ENCODE measurements around the gene TMEM139. TPM values are rescaled to one million over a fixed set of nuclear protein-coding genes. Genes with fewer than 3 reads are reported as not detected.

TMEM139 gene
- total RNA-seq, 1 experiment from 2014 or later: 1.5 TPM

DNA sequence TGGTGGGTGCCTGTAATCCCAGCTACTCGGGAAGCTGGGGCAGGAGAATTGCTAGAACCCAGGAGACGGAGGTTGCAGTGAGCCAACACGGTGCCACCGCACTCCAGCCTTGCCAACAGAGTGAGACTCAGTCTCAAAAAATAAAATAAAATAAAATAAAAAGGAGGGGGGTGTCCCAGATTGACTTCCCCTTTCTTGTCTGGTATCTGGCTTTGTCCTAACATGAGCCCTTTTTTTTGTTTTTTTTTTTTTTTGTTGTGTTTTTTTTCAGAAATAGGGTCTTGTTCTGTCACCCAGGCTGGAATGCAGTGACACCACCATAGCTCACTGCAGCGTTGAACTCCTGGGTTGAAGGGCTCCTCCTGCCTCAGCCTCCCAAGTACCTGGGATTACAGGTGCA lies 8.1 kb downstream of the TMEM139 start (continued):
- TF ChIP-seq, protein P1, sequence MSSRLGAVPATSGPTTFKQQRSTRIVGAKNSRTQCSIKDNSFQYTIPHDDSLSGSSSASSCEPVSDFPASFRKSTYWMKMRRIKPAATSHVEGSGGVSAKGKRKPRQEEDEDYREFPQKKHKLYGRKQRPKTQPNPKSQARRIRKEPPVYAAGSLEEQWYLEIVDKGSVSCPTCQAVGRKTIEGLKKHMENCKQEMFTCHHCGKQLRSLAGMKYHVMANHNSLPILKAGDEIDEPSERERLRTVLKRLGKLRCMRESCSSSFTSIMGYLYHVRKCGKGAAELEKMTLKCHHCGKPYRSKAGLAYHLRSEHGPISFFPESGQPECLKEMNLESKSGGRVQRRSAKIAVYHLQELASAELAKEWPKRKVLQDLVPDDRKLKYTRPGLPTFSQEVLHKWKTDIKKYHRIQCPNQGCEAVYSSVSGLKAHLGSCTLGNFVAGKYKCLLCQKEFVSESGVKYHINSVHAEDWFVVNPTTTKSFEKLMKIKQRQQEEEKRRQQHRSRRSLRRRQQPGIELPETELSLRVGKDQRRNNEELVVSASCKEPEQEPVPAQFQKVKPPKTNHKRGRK (CRISPR knock-in tag; IDR thresholded peaks at IDR 0.05; ENCODE audit: borderline replicate concordance): no peak
- TF ChIP-seq, protein P2, sequence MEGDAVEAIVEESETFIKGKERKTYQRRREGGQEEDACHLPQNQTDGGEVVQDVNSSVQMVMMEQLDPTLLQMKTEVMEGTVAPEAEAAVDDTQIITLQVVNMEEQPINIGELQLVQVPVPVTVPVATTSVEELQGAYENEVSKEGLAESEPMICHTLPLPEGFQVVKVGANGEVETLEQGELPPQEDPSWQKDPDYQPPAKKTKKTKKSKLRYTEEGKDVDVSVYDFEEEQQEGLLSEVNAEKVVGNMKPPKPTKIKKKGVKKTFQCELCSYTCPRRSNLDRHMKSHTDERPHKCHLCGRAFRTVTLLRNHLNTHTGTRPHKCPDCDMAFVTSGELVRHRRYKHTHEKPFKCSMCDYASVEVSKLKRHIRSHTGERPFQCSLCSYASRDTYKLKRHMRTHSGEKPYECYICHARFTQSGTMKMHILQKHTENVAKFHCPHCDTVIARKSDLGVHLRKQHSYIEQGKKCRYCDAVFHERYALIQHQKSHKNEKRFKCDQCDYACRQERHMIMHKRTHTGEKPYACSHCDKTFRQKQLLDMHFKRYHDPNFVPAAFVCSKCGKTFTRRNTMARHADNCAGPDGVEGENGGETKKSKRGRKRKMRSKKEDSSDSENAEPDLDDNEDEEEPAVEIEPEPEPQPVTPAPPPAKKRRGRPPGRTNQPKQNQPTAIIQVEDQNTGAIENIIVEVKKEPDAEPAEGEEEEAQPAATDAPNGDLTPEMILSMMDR (IDR thresholded peaks at IDR 0.05): no peak
- TF ChIP-seq, protein P3, sequence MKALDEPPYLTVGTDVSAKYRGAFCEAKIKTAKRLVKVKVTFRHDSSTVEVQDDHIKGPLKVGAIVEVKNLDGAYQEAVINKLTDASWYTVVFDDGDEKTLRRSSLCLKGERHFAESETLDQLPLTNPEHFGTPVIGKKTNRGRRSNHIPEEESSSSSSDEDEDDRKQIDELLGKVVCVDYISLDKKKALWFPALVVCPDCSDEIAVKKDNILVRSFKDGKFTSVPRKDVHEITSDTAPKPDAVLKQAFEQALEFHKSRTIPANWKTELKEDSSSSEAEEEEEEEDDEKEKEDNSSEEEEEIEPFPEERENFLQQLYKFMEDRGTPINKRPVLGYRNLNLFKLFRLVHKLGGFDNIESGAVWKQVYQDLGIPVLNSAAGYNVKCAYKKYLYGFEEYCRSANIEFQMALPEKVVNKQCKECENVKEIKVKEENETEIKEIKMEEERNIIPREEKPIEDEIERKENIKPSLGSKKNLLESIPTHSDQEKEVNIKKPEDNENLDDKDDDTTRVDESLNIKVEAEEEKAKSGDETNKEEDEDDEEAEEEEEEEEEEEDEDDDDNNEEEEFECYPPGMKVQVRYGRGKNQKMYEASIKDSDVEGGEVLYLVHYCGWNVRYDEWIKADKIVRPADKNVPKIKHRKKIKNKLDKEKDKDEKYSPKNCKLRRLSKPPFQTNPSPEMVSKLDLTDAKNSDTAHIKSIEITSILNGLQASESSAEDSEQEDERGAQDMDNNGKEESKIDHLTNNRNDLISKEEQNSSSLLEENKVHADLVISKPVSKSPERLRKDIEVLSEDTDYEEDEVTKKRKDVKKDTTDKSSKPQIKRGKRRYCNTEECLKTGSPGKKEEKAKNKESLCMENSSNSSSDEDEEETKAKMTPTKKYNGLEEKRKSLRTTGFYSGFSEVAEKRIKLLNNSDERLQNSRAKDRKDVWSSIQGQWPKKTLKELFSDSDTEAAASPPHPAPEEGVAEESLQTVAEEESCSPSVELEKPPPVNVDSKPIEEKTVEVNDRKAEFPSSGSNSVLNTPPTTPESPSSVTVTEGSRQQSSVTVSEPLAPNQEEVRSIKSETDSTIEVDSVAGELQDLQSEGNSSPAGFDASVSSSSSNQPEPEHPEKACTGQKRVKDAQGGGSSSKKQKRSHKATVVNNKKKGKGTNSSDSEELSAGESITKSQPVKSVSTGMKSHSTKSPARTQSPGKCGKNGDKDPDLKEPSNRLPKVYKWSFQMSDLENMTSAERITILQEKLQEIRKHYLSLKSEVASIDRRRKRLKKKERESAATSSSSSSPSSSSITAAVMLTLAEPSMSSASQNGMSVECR (CRISPR knock-in tag; IDR thresholded peaks at IDR 0.05; ENCODE audit: borderline replicate concordance): no peak
- TF ChIP-seq, protein P4, sequence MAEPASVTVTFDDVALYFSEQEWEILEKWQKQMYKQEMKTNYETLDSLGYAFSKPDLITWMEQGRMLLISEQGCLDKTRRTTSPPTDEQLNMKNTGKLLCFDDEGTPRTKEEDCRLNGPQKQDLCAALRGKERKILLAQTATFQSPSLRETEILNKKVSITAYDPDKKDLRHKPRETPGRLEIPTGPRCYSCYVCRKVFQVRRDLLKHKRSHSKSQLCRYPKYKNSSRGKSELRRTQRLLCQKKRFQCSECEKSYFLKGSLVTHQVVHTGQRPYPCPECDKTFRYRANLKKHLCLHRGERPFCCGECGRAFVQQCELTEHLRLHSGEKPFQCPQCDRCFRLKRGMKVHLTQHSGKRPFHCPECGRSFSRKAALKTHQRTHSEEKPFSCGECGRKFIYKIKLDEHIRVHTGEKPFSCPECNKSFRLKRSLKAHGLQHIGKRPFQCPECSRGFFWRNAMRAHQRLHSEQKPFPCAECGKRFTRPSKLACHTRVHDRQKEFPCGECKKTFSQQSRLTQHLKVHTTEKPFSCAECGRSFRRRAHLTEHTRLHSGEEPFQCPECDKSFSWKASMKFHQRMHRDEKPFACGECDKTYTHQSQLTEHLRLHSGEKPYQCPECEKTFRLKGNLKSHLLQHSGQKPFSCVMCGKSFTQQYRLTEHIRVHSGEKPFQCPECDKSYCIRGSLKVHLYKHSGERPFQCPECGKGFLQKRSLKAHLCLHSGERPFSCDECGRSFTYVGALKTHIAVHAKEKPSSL (CRISPR knock-in tag; conservative IDR thresholded peaks at IDR 0.05): no peak
- TF ChIP-seq FOXK1 (CRISPR knock-in tag; IDR thresholded peaks at IDR 0.05) (no peak), ZNF416 (CRISPR knock-in tag; IDR thresholded peaks at IDR 0.05) (no peak), NFATC4 (CRISPR knock-in tag; IDR thresholded peaks at IDR 0.05) (no peak), CREM (CRISPR knock-in tag; IDR thresholded peaks at IDR 0.05) (no peak)
- TF ChIP-seq, protein P5, sequence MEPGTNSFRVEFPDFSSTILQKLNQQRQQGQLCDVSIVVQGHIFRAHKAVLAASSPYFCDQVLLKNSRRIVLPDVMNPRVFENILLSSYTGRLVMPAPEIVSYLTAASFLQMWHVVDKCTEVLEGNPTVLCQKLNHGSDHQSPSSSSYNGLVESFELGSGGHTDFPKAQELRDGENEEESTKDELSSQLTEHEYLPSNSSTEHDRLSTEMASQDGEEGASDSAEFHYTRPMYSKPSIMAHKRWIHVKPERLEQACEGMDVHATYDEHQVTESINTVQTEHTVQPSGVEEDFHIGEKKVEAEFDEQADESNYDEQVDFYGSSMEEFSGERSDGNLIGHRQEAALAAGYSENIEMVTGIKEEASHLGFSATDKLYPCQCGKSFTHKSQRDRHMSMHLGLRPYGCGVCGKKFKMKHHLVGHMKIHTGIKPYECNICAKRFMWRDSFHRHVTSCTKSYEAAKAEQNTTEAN (CRISPR knock-in tag; IDR thresholded peaks at IDR 0.05): no peak

DNA sequence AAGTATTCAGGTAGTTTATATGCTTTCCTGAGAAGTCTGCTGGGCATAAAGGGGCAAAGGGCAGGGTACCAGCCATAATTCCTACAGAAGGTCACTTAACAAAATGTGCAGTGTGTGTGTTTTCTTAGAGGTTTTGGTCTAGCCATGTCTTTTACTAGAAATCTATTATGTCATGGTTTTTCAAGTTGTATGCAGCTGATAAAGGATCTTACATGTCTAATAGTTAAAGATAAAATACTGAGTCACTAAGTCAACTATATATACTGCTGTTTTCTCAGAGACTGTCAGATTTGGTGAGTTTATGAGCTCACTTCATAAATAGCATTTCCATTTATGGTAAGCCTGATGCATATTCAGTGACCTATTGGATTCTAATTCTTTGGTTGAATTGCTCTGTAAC lies 11.1 kb downstream of the TMEM139 start:
- no peak for DNase-seq (ENCODE audit: low spot score)
- Mint-ChIP-seq H3K27ac (no peak overlapping the region), H3K4me1 (no peaks in the 10 kb centered on the region), H3K36me3 (peaks cover 90% of the 10 kb centered on the region), H3K9me3 (no peaks in the 10 kb centered on the region), H3K27me3 (ENCODE audit: low read depth) (no peaks in the 10 kb centered on the region), H3K4me3 (no peak overlapping the region)
- no peak for ATAC-seq
- CTCF ChIA-PET: interaction anchor here (0.6 to 1.6 kb wide), 3 partner anchors 9 to 339 kb away, joined by 3 to 5 read pairs (median 4); no protein-coding TSS in a partner anchor
- POLR2A ChIA-PET: no interaction called here
- TF ChIP-seq, protein P6, sequence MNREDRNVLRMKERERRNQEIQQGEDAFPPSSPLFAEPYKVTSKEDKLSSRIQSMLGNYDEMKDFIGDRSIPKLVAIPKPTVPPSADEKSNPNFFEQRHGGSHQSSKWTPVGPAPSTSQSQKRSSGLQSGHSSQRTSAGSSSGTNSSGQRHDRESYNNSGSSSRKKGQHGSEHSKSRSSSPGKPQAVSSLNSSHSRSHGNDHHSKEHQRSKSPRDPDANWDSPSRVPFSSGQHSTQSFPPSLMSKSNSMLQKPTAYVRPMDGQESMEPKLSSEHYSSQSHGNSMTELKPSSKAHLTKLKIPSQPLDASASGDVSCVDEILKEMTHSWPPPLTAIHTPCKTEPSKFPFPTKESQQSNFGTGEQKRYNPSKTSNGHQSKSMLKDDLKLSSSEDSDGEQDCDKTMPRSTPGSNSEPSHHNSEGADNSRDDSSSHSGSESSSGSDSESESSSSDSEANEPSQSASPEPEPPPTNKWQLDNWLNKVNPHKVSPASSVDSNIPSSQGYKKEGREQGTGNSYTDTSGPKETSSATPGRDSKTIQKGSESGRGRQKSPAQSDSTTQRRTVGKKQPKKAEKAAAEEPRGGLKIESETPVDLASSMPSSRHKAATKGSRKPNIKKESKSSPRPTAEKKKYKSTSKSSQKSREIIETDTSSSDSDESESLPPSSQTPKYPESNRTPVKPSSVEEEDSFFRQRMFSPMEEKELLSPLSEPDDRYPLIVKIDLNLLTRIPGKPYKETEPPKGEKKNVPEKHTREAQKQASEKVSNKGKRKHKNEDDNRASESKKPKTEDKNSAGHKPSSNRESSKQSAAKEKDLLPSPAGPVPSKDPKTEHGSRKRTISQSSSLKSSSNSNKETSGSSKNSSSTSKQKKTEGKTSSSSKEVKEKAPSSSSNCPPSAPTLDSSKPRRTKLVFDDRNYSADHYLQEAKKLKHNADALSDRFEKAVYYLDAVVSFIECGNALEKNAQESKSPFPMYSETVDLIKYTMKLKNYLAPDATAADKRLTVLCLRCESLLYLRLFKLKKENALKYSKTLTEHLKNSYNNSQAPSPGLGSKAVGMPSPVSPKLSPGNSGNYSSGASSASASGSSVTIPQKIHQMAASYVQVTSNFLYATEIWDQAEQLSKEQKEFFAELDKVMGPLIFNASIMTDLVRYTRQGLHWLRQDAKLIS (CRISPR knock-in tag; IDR thresholded peaks at IDR 0.05; ENCODE audit: borderline replicate concordance): no peak
- no peak for TF ChIP-seq SOX15 (CRISPR knock-in tag; IDR thresholded peaks at IDR 0.05)
- no peak for TF ChIP-seq FOXP1 (CRISPR knock-in tag; IDR thresholded peaks at IDR 0.05; ENCODE audit: borderline replicate concordance)
- no peak for TF ChIP-seq ZNF263 (CRISPR knock-in tag; IDR thresholded peaks at IDR 0.05; ENCODE audit: low read depth)
- TF ChIP-seq, protein P7, sequence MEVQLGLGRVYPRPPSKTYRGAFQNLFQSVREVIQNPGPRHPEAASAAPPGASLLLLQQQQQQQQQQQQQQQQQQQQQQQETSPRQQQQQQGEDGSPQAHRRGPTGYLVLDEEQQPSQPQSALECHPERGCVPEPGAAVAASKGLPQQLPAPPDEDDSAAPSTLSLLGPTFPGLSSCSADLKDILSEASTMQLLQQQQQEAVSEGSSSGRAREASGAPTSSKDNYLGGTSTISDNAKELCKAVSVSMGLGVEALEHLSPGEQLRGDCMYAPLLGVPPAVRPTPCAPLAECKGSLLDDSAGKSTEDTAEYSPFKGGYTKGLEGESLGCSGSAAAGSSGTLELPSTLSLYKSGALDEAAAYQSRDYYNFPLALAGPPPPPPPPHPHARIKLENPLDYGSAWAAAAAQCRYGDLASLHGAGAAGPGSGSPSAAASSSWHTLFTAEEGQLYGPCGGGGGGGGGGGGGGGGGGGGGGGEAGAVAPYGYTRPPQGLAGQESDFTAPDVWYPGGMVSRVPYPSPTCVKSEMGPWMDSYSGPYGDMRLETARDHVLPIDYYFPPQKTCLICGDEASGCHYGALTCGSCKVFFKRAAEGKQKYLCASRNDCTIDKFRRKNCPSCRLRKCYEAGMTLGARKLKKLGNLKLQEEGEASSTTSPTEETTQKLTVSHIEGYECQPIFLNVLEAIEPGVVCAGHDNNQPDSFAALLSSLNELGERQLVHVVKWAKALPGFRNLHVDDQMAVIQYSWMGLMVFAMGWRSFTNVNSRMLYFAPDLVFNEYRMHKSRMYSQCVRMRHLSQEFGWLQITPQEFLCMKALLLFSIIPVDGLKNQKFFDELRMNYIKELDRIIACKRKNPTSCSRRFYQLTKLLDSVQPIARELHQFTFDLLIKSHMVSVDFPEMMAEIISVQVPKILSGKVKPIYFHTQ (CRISPR knock-in tag; IDR thresholded peaks at IDR 0.05): no peak
